GM23248 (cell line): ENCODE results near the gene CDH4. TPM values are rescaled to one million over a fixed set of nuclear protein-coding genes. Genes with fewer than 3 reads are reported as not detected.

ENCODE experiments used
- DNase-seq: peaks from one replicate; pipeline ENCODE4 v3.0.0-alpha.2; 2015
- H2AFZ ChIP-seq: fragments of 200-600 bp; sonication (generic); 2 replicates; pipeline ENCODE4 v1.6.1; 2016; ENCODE audit warnings: antibody characterized with exemption
- H3F3A ChIP-seq: fragments of 200-600 bp; sonication (generic); 2 replicates; pipeline ENCODE4 v1.6.1; 2016; ENCODE audit warnings: mild to moderate bottlenecking, antibody characterized with exemption, mixed run types; ENCODE audit not compliant: insufficient read depth
- H3K27ac ChIP-seq: fragments of 200-600 bp; sonication (generic); 2 replicates; pipeline ENCODE4 v1.5.1; 2016; ENCODE audit warnings: mild to moderate bottlenecking
- H3K27me3 ChIP-seq: fragments of 200-600 bp; sonication (generic); replicated peaks from 2 replicates; pipeline ENCODE4 v1.6.1; 2016; ENCODE audit warnings: mild to moderate bottlenecking; ENCODE audit not compliant: insufficient read depth
- H3K36me3 ChIP-seq: fragments of 200-600 bp; sonication (generic); 2 replicates; pipeline ENCODE4 v1.6.1; 2016; ENCODE audit warnings: low read depth, mild to moderate bottlenecking
- H3K4me1 ChIP-seq: fragments of 200-600 bp; sonication (generic); 2 replicates; pipeline ENCODE4 v1.6.1; 2016; ENCODE audit warnings: mild to moderate bottlenecking; ENCODE audit not compliant: insufficient read depth
- H3K4me2 ChIP-seq: fragments of 200-600 bp; sonication (generic); one replicate; pipeline ENCODE4 v1.6.1; 2016; ENCODE audit warnings: mild to moderate bottlenecking; ENCODE audit not compliant: unreplicated experiment
- H3K4me3 ChIP-seq: fragments of 200-600 bp; sonication (generic); 2 replicates; pipeline ENCODE4 v1.5.1; 2016; ENCODE audit warnings: mild to moderate bottlenecking
- H3K79me2 ChIP-seq: fragments of 200-600 bp; sonication (generic); 2 replicates; pipeline ENCODE4 v1.6.1; 2016; ENCODE audit warnings: mild to moderate bottlenecking; ENCODE audit not compliant: insufficient read depth
- H3K9ac ChIP-seq: fragments of 200-600 bp; sonication (generic); 2 replicates; pipeline ENCODE4 v1.6.1; 2016; ENCODE audit warnings: mild to moderate bottlenecking
- H3K9me2 ChIP-seq: fragments of 200-600 bp; sonication (generic); 2 replicates; pipeline ENCODE4 v1.6.1; 2016; ENCODE audit warnings: mixed run types, mild to moderate bottlenecking, moderate library complexity; ENCODE audit not compliant: insufficient read depth
- H3K9me3 ChIP-seq: fragments of 200-600 bp; sonication (generic); one replicate; pipeline ENCODE4 v1.6.1; 2017; ENCODE audit warnings: low read depth
- H4K20me1 ChIP-seq: fragments of 200-600 bp; sonication (generic); 2 replicates; pipeline ENCODE4 v1.6.0; 2016; ENCODE audit not compliant: insufficient read depth
- EZH2 ChIP-seq: fragments of 200-600 bp; sonication (generic); IDR thresholded peaks from 2 replicates; pipeline ENCODE4 v1.6.1; 2018; ENCODE audit warnings: antibody characterized with exemption, mild to moderate bottlenecking; ENCODE audit not compliant: insufficient read depth, poor library complexity, severe bottlenecking
- EZH2phosphoT487 ChIP-seq: fragments of 200-600 bp; sonication (generic); IDR thresholded peaks from 2 replicates; pipeline ENCODE4 v1.6.1; 2018; ENCODE audit warnings: antibody characterized with exemption, moderate library complexity, mild to moderate bottlenecking, low read depth; ENCODE audit not compliant: insufficient read depth
- WGBS, 2 experiments: methylation state at CpG; one replicate each; pipeline ENCODE4 v1.1.6; 2015 to 2017; ENCODE audit warnings: low lambda C conversion rate in 2 of 2, low coverage in 1 of 2; ENCODE audit errors: missing lambda C conversion rate in 2 of 2; 5-methylcytosine and 5-hydroxymethylcytosine counted together
- in situ Hi-C: fragments of 300-500 bp; cut with MboI; formaldehyde crosslinking; loops from 2 replicates; pipeline ENCODE4 v1.15.0; 2020
- polyA plus RNA-seq: library from polyadenylated mRNA; unstranded; fragments of >200 nt; fragmentation: Nextera tagmentation; extraction: Ambion mirVana; gene quantifications from 2 replicates; pipeline ENCODE4 v1.2.1, GENCODE V29; 2016
- total RNA-seq: library from RNA; depleted of rRNA; stranded (reverse); fragments of >200 nt; shearing (Covaris generic); gene quantifications from 2 replicates; pipeline ENCODE4 v1.2.3, GENCODE V29; 2014

Gene CDH4
- total and polyA plus RNA-seq, 2 experiments from 2014 or later: 1.1 to 3.9 TPM

- Histone ChIP-seq H3K9ac (no peak overlapping the region), H3K27me3 (peaks cover 14% of the 10 kb centered on the region), H3K4me3 (no peak overlapping the region), H4K20me1 (no peaks in the 10 kb centered on the region), H3F3A (no peaks in the 10 kb centered on the region), H3K4me2 (no peak overlapping the region), H3K79me2 (no peaks in the 10 kb centered on the region), H3K4me1 (no peaks in the 10 kb centered on the region), H3K9me3 (no peaks in the 10 kb centered on the region), H3K9me2 (no peaks in the 10 kb centered on the region), H3K27ac (no peak overlapping the region), H2AFZ (no peak overlapping the region), H3K36me3 (no peaks in the 10 kb centered on the region)
- in situ Hi-C loops: no loop called here
- no peak for DNase-seq
- TF ChIP-seq EZH2phosphoT487 (no peak), EZH2 (no peak)
- 30 to 32% methylated on average over 17 of the region's 17 CpGs for WGBS, 2 experiments
Measured at GRCh38 chr20:61810738-61811135, 558.7 kb downstream of the CDH4 start.

GRCh38 chr20:61811166-61811565 lies 559.1 kb downstream of the CDH4 start:
- Histone ChIP-seq H3K9me2 (no peaks in the 10 kb centered on the region), H3K9ac (no peak overlapping the region), H3K4me3 (no peak overlapping the region), H3K4me1 (no peaks in the 10 kb centered on the region), H3K27me3 (peaks cover 14% of the 10 kb centered on the region), H3K79me2 (no peaks in the 10 kb centered on the region), H4K20me1 (no peaks in the 10 kb centered on the region), H3F3A (no peaks in the 10 kb centered on the region), H3K27ac (no peak overlapping the region), H3K36me3 (no peaks in the 10 kb centered on the region), H2AFZ (no peak overlapping the region), H3K9me3 (no peaks in the 10 kb centered on the region), H3K4me2 (no peak overlapping the region)
- in situ Hi-C loops: no loop called here
- 5 to 11% methylated on average over 5 of the region's 5 CpGs for WGBS, 2 experiments
- TF ChIP-seq EZH2 (no peak), EZH2phosphoT487 (no peak)
- DNase-seq: no peak

- Histone ChIP-seq H3K9me2 (no peaks in the 10 kb centered on the region), H3K4me1 (no peaks in the 10 kb centered on the region), H3F3A (no peaks in the 10 kb centered on the region), H3K4me3 (no peak overlapping the region), H3K27me3 (peaks cover 14% of the 10 kb centered on the region), H3K36me3 (no peaks in the 10 kb centered on the region), H3K9me3 (no peaks in the 10 kb centered on the region), H3K27ac (no peak overlapping the region), H3K4me2 (no peak overlapping the region), H2AFZ (no peak overlapping the region), H4K20me1 (no peaks in the 10 kb centered on the region), H3K9ac (no peak overlapping the region), H3K79me2 (no peaks in the 10 kb centered on the region)
- TF ChIP-seq EZH2phosphoT487: no peak
- 26 to 27% methylated on average over 13 to 15 of the region's 15 CpGs for WGBS, 2 experiments
- in situ Hi-C loops: no loop called here
- DNase-seq: no peak
Measured at GRCh38 chr20:61812121-61812844, 560.2 kb downstream of the CDH4 start.

- WGBS, 2 experiments: 40 to 41% methylated on average over 14 of the region's 14 CpGs
- Histone ChIP-seq H3K36me3 (no peaks in the 10 kb centered on the region), H3K4me2 (no peak overlapping the region), H3K79me2 (no peaks in the 10 kb centered on the region), H3K4me1 (no peaks in the 10 kb centered on the region), H3F3A (no peaks in the 10 kb centered on the region), H3K9ac (no peak overlapping the region), H4K20me1 (no peaks in the 10 kb centered on the region), H3K9me3 (no peaks in the 10 kb centered on the region), H3K27me3 (peaks cover 14% of the 10 kb centered on the region), H2AFZ (no peak overlapping the region), H3K9me2 (no peaks in the 10 kb centered on the region), H3K4me3 (no peak overlapping the region), H3K27ac (no peak overlapping the region)
- in situ Hi-C loops: no loop called here
- TF ChIP-seq EZH2phosphoT487: no peak
- TF ChIP-seq EZH2: no peak
- DNase-seq: no peak
Measured at GRCh38 chr20:61812845-61813485, 560.9 kb downstream of the CDH4 start.
